Measurements from ENCODE around the gene IQCH.

Gene IQCH

DNA sequence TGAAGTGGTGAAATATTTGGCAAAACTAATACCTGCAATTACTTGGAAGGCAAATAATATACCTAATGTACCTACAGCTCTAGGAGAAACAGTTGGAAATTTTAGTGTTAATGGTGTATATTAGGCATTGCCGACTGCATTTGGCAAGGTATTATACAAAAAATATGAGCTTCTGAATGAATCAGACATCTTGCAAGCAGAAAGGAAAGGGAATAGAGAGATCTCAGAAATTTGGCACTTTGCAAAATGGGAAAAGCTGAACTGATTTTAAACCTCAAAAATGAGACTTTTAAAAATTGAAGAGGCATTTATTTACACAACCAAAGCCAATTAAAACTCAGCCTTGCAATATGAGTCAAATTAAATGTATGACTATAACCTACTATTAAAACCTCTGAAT is 226.2 kb downstream of the IQCH start:
- no peaks in the 10 kb centered on the region for H3K9me3 ChIP-seq (ENCODE audit: low read length)
- no peak overlapping the region for H3K9ac ChIP-seq (ENCODE audit: low read length)
- H3K79me2 ChIP-seq (ENCODE audit: insufficient read depth, low read length) = no peaks in the 10 kb centered on the region
- no peaks in the 10 kb centered on the region for H3F3A ChIP-seq (ENCODE audit: insufficient read depth, low read length)
- no peak for TF ChIP-seq EZH2 (IDR thresholded peaks at IDR 0.05; ENCODE audit: borderline replicate concordance, low read length)
- H3K9me2 ChIP-seq (ENCODE audit: low read depth, low read length) = no peaks in the 10 kb centered on the region
- no peaks in the 10 kb centered on the region for H3K4me1 ChIP-seq (ENCODE audit: insufficient read depth, low read length, severe bottlenecking)
- no peak overlapping the region for H3K4me3 ChIP-seq (ENCODE audit: low read depth, low read length, poor library complexity, severe bottlenecking)
- H3K27ac ChIP-seq (ENCODE audit: low read depth, low read length, poor library complexity, severe bottlenecking) = no peak overlapping the region
- H3K36me3 ChIP-seq (ENCODE audit: insufficient read depth, low read length) = no peaks in the 10 kb centered on the region
- no peaks in the 10 kb centered on the region for H3K27me3 ChIP-seq (ENCODE audit: insufficient read depth, low read length)
- H2AFZ ChIP-seq (ENCODE audit: low read length) = no peak overlapping the region
- H4K20me1 ChIP-seq (ENCODE audit: insufficient read depth, low read length) = no peaks in the 10 kb centered on the region
- H3K4me2 ChIP-seq (ENCODE audit: low read length) = no peak overlapping the region

DNA sequence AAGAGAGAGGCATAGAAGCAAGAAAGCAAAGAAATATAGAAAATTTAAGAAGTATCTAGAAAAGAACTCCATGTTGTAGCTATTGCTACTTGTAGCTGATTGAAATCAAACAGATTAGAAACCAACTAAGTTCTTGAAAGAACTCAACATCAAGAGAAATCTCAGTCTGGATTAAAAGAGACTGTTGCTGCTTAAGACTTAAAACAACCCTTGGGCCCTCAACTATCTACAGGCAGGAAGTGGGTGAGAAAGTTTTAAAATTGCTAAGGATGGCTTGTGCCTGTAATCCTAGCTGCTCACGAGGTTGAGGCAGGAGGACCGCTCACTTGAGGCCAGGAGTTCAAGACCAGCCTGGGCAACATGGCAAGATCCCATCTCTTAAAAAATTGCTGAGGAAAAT is 227.1 kb downstream of the IQCH start:
- TF ChIP-seq, protein P1, sequence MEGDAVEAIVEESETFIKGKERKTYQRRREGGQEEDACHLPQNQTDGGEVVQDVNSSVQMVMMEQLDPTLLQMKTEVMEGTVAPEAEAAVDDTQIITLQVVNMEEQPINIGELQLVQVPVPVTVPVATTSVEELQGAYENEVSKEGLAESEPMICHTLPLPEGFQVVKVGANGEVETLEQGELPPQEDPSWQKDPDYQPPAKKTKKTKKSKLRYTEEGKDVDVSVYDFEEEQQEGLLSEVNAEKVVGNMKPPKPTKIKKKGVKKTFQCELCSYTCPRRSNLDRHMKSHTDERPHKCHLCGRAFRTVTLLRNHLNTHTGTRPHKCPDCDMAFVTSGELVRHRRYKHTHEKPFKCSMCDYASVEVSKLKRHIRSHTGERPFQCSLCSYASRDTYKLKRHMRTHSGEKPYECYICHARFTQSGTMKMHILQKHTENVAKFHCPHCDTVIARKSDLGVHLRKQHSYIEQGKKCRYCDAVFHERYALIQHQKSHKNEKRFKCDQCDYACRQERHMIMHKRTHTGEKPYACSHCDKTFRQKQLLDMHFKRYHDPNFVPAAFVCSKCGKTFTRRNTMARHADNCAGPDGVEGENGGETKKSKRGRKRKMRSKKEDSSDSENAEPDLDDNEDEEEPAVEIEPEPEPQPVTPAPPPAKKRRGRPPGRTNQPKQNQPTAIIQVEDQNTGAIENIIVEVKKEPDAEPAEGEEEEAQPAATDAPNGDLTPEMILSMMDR (IDR thresholded peaks at IDR 0.05; ENCODE audit: low read length) = no peak
- no peak for TF ChIP-seq EZH2 (IDR thresholded peaks at IDR 0.05; ENCODE audit: borderline replicate concordance, low read length)
- no peaks in the 10 kb centered on the region for H3K9me3 ChIP-seq (ENCODE audit: low read length)
- no peak overlapping the region for H3K4me3 ChIP-seq (ENCODE audit: low read depth, low read length, poor library complexity, severe bottlenecking)
- no peaks in the 10 kb centered on the region for H3F3A ChIP-seq (ENCODE audit: insufficient read depth, low read length)
- no peaks in the 10 kb centered on the region for H4K20me1 ChIP-seq (ENCODE audit: insufficient read depth, low read length)
- H3K27ac ChIP-seq (ENCODE audit: low read depth, low read length, poor library complexity, severe bottlenecking) = no peak overlapping the region
- no peaks in the 10 kb centered on the region for H3K36me3 ChIP-seq (ENCODE audit: insufficient read depth, low read length)
- no peaks in the 10 kb centered on the region for H3K79me2 ChIP-seq (ENCODE audit: insufficient read depth, low read length)
- no peak overlapping the region for H3K9ac ChIP-seq (ENCODE audit: low read length)
- H3K9me2 ChIP-seq (ENCODE audit: low read depth, low read length) = no peaks in the 10 kb centered on the region
- no peak overlapping the region for H3K4me2 ChIP-seq (ENCODE audit: low read length)
- no peaks in the 10 kb centered on the region for H3K27me3 ChIP-seq (ENCODE audit: insufficient read depth, low read length)
- H3K4me1 ChIP-seq (ENCODE audit: insufficient read depth, low read length, severe bottlenecking) = no peaks in the 10 kb centered on the region
- no peak overlapping the region for H2AFZ ChIP-seq (ENCODE audit: low read length)

DNA sequence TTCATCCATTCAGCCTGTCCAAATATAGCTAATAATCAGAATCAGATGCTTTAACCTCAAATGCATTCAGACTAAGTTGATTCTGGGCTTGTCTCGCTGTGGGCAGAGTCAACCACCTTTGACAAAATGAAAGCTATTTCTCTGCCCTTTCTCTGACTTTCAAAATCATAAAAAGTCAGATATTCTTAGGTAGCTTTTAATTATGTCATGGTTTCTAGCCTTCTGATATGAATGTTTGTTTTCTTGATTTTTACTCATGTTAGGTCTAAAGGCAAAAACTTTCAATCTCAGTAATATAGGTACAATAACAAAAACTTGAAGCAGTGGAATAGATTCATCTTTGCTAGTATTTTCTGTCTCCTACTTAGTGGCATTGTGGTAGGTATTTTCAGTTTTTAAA is 241.0 kb downstream of the IQCH start:
- Histone ChIP-seq H3F3A (ENCODE audit: insufficient read depth, low read length) (no peaks in the 10 kb centered on the region), H4K20me1 (ENCODE audit: insufficient read depth, low read length) (no peaks in the 10 kb centered on the region), H3K9ac (ENCODE audit: low read length) (no peak overlapping the region), H3K4me2 (ENCODE audit: low read length) (no peak overlapping the region), H3K4me1 (ENCODE audit: insufficient read depth, low read length, severe bottlenecking) (peaks cover 9% of the 10 kb centered on the region), H3K27me3 (ENCODE audit: insufficient read depth, low read length) (no peaks in the 10 kb centered on the region), H3K79me2 (ENCODE audit: insufficient read depth, low read length) (no peaks in the 10 kb centered on the region), H3K36me3 (ENCODE audit: insufficient read depth, low read length) (no peaks in the 10 kb centered on the region), H3K9me2 (ENCODE audit: low read depth, low read length) (no peaks in the 10 kb centered on the region), H3K27ac (ENCODE audit: low read depth, low read length, poor library complexity, severe bottlenecking) (no peak overlapping the region), H3K4me3 (ENCODE audit: low read depth, low read length, poor library complexity, severe bottlenecking) (no peak overlapping the region), H3K9me3 (ENCODE audit: low read length) (no peaks in the 10 kb centered on the region), H2AFZ (ENCODE audit: low read length) (no peak overlapping the region)
- TF ChIP-seq, protein P1 (IDR thresholded peaks at IDR 0.05; ENCODE audit: low read length) = no peak
- no peak for TF ChIP-seq EZH2 (IDR thresholded peaks at IDR 0.05; ENCODE audit: borderline replicate concordance, low read length)

DNA sequence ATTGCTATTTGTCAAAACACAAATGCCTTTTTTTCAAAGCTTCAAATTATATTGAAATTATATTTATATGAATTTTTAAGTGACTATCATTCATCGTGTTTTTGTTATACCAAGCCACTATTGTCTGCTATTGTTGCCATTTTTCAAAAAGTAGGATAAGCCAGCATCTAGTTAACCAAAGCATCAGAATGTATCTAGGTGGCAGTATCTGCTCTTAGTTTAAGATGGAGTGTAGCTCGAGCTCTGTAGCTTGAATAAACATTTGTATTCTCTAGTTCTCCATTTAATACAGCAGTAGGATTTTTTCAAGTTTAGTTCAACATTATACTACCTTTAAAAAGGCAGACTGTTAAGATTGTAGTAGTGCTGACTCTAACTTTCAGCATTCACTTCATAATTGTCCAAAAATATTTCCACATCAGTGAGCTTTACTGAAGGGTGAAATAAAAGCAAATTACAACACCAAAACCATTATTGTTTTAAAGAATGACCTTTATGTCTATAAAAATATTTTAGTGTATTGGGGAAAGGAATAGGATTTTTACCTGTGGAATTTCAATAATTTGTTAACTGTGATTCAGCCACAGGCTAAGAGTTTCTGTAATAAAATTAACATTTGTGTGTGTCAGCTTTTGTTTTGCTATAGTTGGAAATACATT is 246.7 kb downstream of the IQCH start:
- H3K27ac ChIP-seq (ENCODE audit: low read depth, low read length, poor library complexity, severe bottlenecking) = peak overlapping the region; percentile 92
- no peaks in the 10 kb centered on the region for H3K36me3 ChIP-seq (ENCODE audit: insufficient read depth, low read length)
- TF ChIP-seq, protein P1 (IDR thresholded peaks at IDR 0.05; ENCODE audit: low read length) = peak; percentile 67
- TF ChIP-seq EZH2 (IDR thresholded peaks at IDR 0.05; ENCODE audit: borderline replicate concordance, low read length) = no peak
- peaks cover 42% of the 10 kb centered on the region for H3K4me1 ChIP-seq (ENCODE audit: insufficient read depth, low read length, severe bottlenecking)
- no peaks in the 10 kb centered on the region; the same call in 1 of the 2 replicates for H3F3A ChIP-seq (ENCODE audit: insufficient read depth, low read length)
- H3K27me3 ChIP-seq (ENCODE audit: insufficient read depth, low read length) = no peaks in the 10 kb centered on the region
- H2AFZ ChIP-seq (ENCODE audit: low read length) = peak overlapping the region; percentile 50; the same call in 1 of the 2 replicates
- no peaks in the 10 kb centered on the region for H4K20me1 ChIP-seq (ENCODE audit: insufficient read depth, low read length)
- no peaks in the 10 kb centered on the region for H3K9me2 ChIP-seq (ENCODE audit: low read depth, low read length)
- H3K4me2 ChIP-seq (ENCODE audit: low read length) = peak overlapping the region; percentile 67
- H3K9me3 ChIP-seq (ENCODE audit: low read length) = no peaks in the 10 kb centered on the region
- peak overlapping the region; percentile 45 for H3K9ac ChIP-seq (ENCODE audit: low read length)
- H3K4me3 ChIP-seq (ENCODE audit: low read depth, low read length, poor library complexity, severe bottlenecking) = peak overlapping the region; percentile 47
- no peaks in the 10 kb centered on the region for H3K79me2 ChIP-seq (ENCODE audit: insufficient read depth, low read length)
